CD14-positive monocyte (primary cell): ENCODE results near the gene F10. TPM values are rescaled to one million over a fixed set of nuclear protein-coding genes. Genes with fewer than 3 reads are reported as not detected.

Experiments used
- DNase-seq, 3 donors: peaks; one replicate each; pipeline ENCODE4 v3.0.0-alpha.2; 2011 to 2022
- H2AFZ ChIP-seq: 2 replicates; pipeline ENCODE4 v1.6.0; 2012; ENCODE audit warnings: mild to moderate bottlenecking, low read depth, low read length, inconsistent platforms; ENCODE audit not compliant: insufficient read depth, poor library complexity, severe bottlenecking
- H3K27ac ChIP-seq, 2 donors: 1 replicate in 1 of 2; 2 replicates in 1 of 2; pipeline ENCODE4 v1.5.1; 2012 to 2013; ENCODE audit warnings: low read length in 2 of 2, control low read depth in 1 of 2, inconsistent platforms in 1 of 2, low read depth in 1 of 2, mild to moderate bottlenecking in 1 of 2
- H3K27me3 ChIP-seq, 2 donors: one replicate each; pipeline versions ENCODE4 v1.6.0 to v1.6.1; 2011 to 2013; ENCODE audit warnings: low read length in 2 of 2; ENCODE audit not compliant: control insufficient read depth in 2 of 2, insufficient read depth in 2 of 2
- H3K36me3 ChIP-seq, 2 donors: replicated peaks in 1 of 2; 1 replicate in 1 of 2; 2 replicates in 1 of 2; pipeline versions ENCODE4 v1.5.1 to v1.6.1; 2012 to 2013; ENCODE audit warnings: low read length in 2 of 2, control low read depth in 1 of 2, inconsistent platforms in 1 of 2, mild to moderate bottlenecking in 1 of 2; ENCODE audit not compliant: insufficient read depth in 2 of 2, control insufficient read depth in 1 of 2
- H3K4me1 ChIP-seq, 2 donors: 1 replicate in 1 of 2; 2 replicates in 1 of 2; pipeline versions ENCODE4 v1.5.1 to v1.6.1; 2012 to 2013; ENCODE audit warnings: low read length in 2 of 2, control low read depth in 1 of 2, inconsistent platforms in 1 of 2, mild to moderate bottlenecking in 1 of 2, moderate library complexity in 1 of 2; ENCODE audit not compliant: insufficient read depth in 2 of 2, control insufficient read depth in 1 of 2
- H3K4me2 ChIP-seq: replicated peaks from 2 replicates; pipeline ENCODE3; 2012; ENCODE audit warnings: low read length, moderate library complexity, mild to moderate bottlenecking; ENCODE audit not compliant: poor library complexity, severe bottlenecking; ENCODE audit errors: extremely low read depth
- H3K4me3 ChIP-seq, 3 experiments: fragments of 200-600 bp in 1 of 3; sonication (generic) in 1 of 3; replicated peaks in 1 of 3; 1 replicate in 2 of 3; 2 replicates in 1 of 3; pipeline ENCODE4 v1.5.1; 2011 to 2013; ENCODE audit warnings: low read length in 3 of 3, mild to moderate bottlenecking in 3 of 3, control low read depth in 2 of 3, low read depth in 2 of 3, inconsistent platforms in 1 of 3, moderate library complexity in 1 of 3
- H3K79me2 ChIP-seq: 2 replicates; pipeline ENCODE4 v1.6.0; 2012; ENCODE audit warnings: mild to moderate bottlenecking, control low read depth, inconsistent platforms, low read length, moderate library complexity; ENCODE audit not compliant: insufficient read depth
- H3K9ac ChIP-seq: 2 replicates; pipeline ENCODE4 v1.6.0; 2017; ENCODE audit warnings: low read length, mild to moderate bottlenecking; ENCODE audit not compliant: insufficient read depth, poor library complexity, severe bottlenecking
- H3K9me3 ChIP-seq, 2 donors: replicated peaks in 1 of 2; 1 replicate in 1 of 2; 2 replicates in 1 of 2; pipeline versions ENCODE4 v1.5.1 to v1.6.1; 2012 to 2013; ENCODE audit warnings: low read length in 2 of 2, control low read depth in 1 of 2; ENCODE audit not compliant: control insufficient read depth in 1 of 2, insufficient read depth in 1 of 2
- H4K20me1 ChIP-seq: 2 replicates; pipeline ENCODE4 v1.6.0; 2012; ENCODE audit warnings: mild to moderate bottlenecking, low read length, control low read depth, moderate library complexity; ENCODE audit not compliant: insufficient read depth
- H3K27ac Mint-ChIP-seq, 7 donors: one replicate each; pipeline ENCODE4 v1.8.0; 2020; ENCODE audit warnings: mild to moderate bottlenecking in 7 of 7, mixed read lengths in 7 of 7, moderate library complexity in 6 of 7, inconsistent platforms in 2 of 7
- H3K27me3 Mint-ChIP-seq, 3 donors: one replicate each; pipeline ENCODE4 v1.8.0; 2021 to 2022; ENCODE audit warnings: low read depth in 3 of 3, mild to moderate bottlenecking in 3 of 3, mixed read lengths in 3 of 3, moderate library complexity in 3 of 3, inconsistent platforms in 1 of 3
- H3K36me3 Mint-ChIP-seq, 2 donors: one replicate each; pipeline ENCODE4 v1.8.0; 2020; ENCODE audit warnings: mixed read lengths in 2 of 2, inconsistent platforms in 1 of 2, mild to moderate bottlenecking in 1 of 2
- H3K4me1 Mint-ChIP-seq: one replicate; pipeline ENCODE4 v1.8.0; 2020; ENCODE audit warnings: mild to moderate bottlenecking, mixed read lengths
- H3K4me3 Mint-ChIP-seq, 2 donors: one replicate each; pipeline ENCODE4 v1.8.0; 2020; ENCODE audit warnings: mild to moderate bottlenecking in 2 of 2, mixed read lengths in 2 of 2, moderate library complexity in 1 of 2
- H3K9me3 Mint-ChIP-seq, 7 donors: one replicate each; pipeline ENCODE4 v1.8.0; 2020 to 2022; ENCODE audit warnings: mixed read lengths in 7 of 7, mild to moderate bottlenecking in 6 of 7, moderate library complexity in 6 of 7, inconsistent platforms in 2 of 7
- CTCF ChIP-seq: fragments of 200-600 bp; IDR thresholded peaks from one replicate; pipeline ENCODE4 v1.8.0; 2022; ENCODE audit warnings: antibody characterized with exemption, mild to moderate bottlenecking
- WGBS: methylation state at CpG from one replicate; pipeline ENCODE4 v1.1.5; 2013; ENCODE audit warnings: missing lambda C conversion rate; ENCODE audit not compliant: insufficient coverage; 5-methylcytosine and 5-hydroxymethylcytosine counted together
- intact Hi-C, 2 donors: fragments of 100-400 bp; cut with micrococcal nuclease; formaldehyde crosslinking; loops; one replicate each; pipeline versions ENCODE4 v1.15.0 to v1.15.1; 2023
- polyA plus RNA-seq, 3 donors: library from polyadenylated mRNA; depleted of rRNA in 1 of 3; unstranded in 2 of 3; stranded (reverse) in 1 of 3; fragments of 300-500 nt in 2 of 3; fragments of >200 nt in 1 of 3; fragmentation: Illumina TruSeq in 2 of 3; gene quantifications; 1 replicate in 2 of 3; 2 replicates in 1 of 3; pipeline ENCODE4 v1.2.3, GENCODE V29; 2012 to 2021

F10 gene
- polyA plus RNA-seq, 3 donors = not detected

- H3K9ac ChIP-seq = no peak overlapping the region
- peaks cover 0 to 3% (median 2%) of the 10 kb centered on the region in 3 donors for H3K27me3 Mint-ChIP-seq
- H3K4me3 Mint-ChIP-seq = no peak overlapping the region
- H2AFZ ChIP-seq = no peak overlapping the region
- 83% methylated on average over 13 of the region's 18 CpGs for WGBS
- no peak for DNase-seq
- no peaks in the 10 kb centered on the region for H3K36me3 ChIP-seq
- H4K20me1 ChIP-seq = no peaks in the 10 kb centered on the region
- no peak overlapping the region for H3K27ac Mint-ChIP-seq
- H3K27me3 ChIP-seq = no peaks in the 10 kb centered on the region
- no peak overlapping the region for H3K4me3 ChIP-seq
- no peaks in the 10 kb centered on the region for H3K4me1 Mint-ChIP-seq
- no peaks in the 10 kb centered on the region for H3K36me3 Mint-ChIP-seq
- no peaks in the 10 kb centered on the region for H3K4me1 ChIP-seq
- intact Hi-C loops = no loop called here
- H3K4me2 ChIP-seq = no peak overlapping the region
- H3K9me3 ChIP-seq = no peaks in the 10 kb centered on the region
- H3K79me2 ChIP-seq = no peaks in the 10 kb centered on the region
- no peak for TF ChIP-seq CTCF
- no peak overlapping the region for H3K27ac ChIP-seq
- peaks cover 0 to 7% (median 0%) of the 10 kb centered on the region in 7 donors for H3K9me3 Mint-ChIP-seq
Measured at GRCh38 chr13:113083402-113084061, 39.1 kb upstream of the F10 start.

- Histone ChIP-seq H4K20me1 (no peaks in the 10 kb centered on the region), H3K4me2 (no peak overlapping the region), H3K27me3 (no peaks in the 10 kb centered on the region), H3K4me3 (no peak overlapping the region), H2AFZ (no peak overlapping the region), H3K79me2 (no peaks in the 10 kb centered on the region), H3K9ac (no peak overlapping the region), H3K9me3 (no peaks in the 10 kb centered on the region), H3K4me1 (no peaks in the 10 kb centered on the region), H3K36me3 (no peaks in the 10 kb centered on the region), H3K27ac (no peak overlapping the region)
- Mint-ChIP-seq H3K27ac (no peak overlapping the region), H3K36me3 (no peaks in the 10 kb centered on the region), H3K4me1 (no peaks in the 10 kb centered on the region), H3K9me3 (peaks cover 0 to 7% (median 0%) of the 10 kb centered on the region in 7 donors), H3K4me3 (no peak overlapping the region), H3K27me3 (peaks cover 0 to 3% (median 2%) of the 10 kb centered on the region in 3 donors)
- TF ChIP-seq CTCF = no peak
- DNase-seq = no peak
- intact Hi-C loops = no loop called here
- WGBS = 96% methylated on average over 23 of the region's 25 CpGs
Measured at GRCh38 chr13:113084094-113084942, 38.3 kb upstream of the F10 start.
